ENCODE measurements around the gene AKR7A2. TPM values are rescaled to one million over a fixed set of nuclear protein-coding genes. Genes with fewer than 3 reads are reported as not detected.

The AKR7A2 gene
- total and polyA plus RNA-seq, 9 of the 15 experiments (the other 6 are each of a cell fraction or from before 2014, with no cell fraction given), result 2.0 to 78.4 (median 49.4) TPM

GRCh38 chr1:19353596-19353995, 41.7 kb upstream of the AKR7A2 start:
- Histone ChIP-seq H3K9me1 (ENCODE audit: control insufficient read depth, insufficient read depth, low read length) (no peaks in the 10 kb centered on the region), H3K9me3 (replicated peaks; ENCODE audit: control insufficient read depth, insufficient read depth, low read depth, low read length) (no peaks in the 10 kb centered on the region), H3K4me2 (ENCODE audit: insufficient read depth, low read length) (no peak overlapping the region), H3K9ac (ENCODE audit: insufficient read depth in 1 of 2, low read depth in 2 of 2, low read length in 2 of 2) (no peak overlapping the region), H3K36me3 (ENCODE audit: control insufficient read depth, insufficient read depth, low read length) (peaks cover 56% of the 10 kb centered on the region; the same call in 2 of the 3 replicates), H3K4me1 (replicated peaks in 1 of 2; ENCODE audit: control insufficient read depth in 2 of 2, insufficient read depth in 2 of 2, low read length in 2 of 2) (peaks cover 0 to 13% of the 10 kb centered on the region in 2 experiments; a peak in 1 of 5 replicates), H3K79me2 (ENCODE audit: control insufficient read depth, insufficient read depth, low read length) (no peaks in the 10 kb centered on the region), H3K27ac (ENCODE audit: extremely low read depth, low read depth, low read length) (no peak overlapping the region), H2AFZ (ENCODE audit: low read depth, low read length) (no peak overlapping the region), H4K20me1 (replicated peaks; ENCODE audit: control insufficient read depth, insufficient read depth, low read length) (peaks cover 5% of the 10 kb centered on the region; the same call in 1 of the 2 replicates), H3K4me3 (no peak overlapping the region), H3K27me3 (ENCODE audit: control insufficient read depth in 2 of 2, insufficient read depth in 2 of 2, low read length in 2 of 2) (no peaks in the 10 kb centered on the region)
- intact Hi-C loops (cut with micrococcal nuclease), result no loop called here
- FAIRE-seq, result no peak
- POLR2A ChIA-PET, result interaction anchor here (0.9 to 1.2 kb wide), 3 partner anchors 11 to 273 kb away, joined by 3 to 4 read pairs (median 3); no protein-coding TSS in a partner anchor
- BruUV-seq (replicated peaks), result no TSS peak
- CTCF ChIA-PET (ENCODE audit: low intra/inter-chr PET ratio), result no interaction called here
- DNase-seq (ENCODE audit: extremely low read depth in 1 of 4, low spot score in 3 of 4), result no peak
- WGBS (ENCODE audit: insufficient coverage, low coverage, missing lambda C conversion rate), result 78% methylated on average over 8 of the region's 8 CpGs
- TF ChIP-seq HMBOX1 (IDR thresholded peaks at IDR 0.05), result no peak
- no peak for TF ChIP-seq SRSF1 (IDR thresholded peaks at IDR 0.05; ENCODE audit: low read depth, low read length)
- no peak for TF ChIP-seq MAFK (IDR thresholded peaks at IDR 0.05; ENCODE audit: low read length)
- TF ChIP-seq NR1H2 (CRISPR knock-in tag; IDR thresholded peaks at IDR 0.05), result no peak
- TF ChIP-seq SIX5 (IDR thresholded peaks at IDR 0.05; ENCODE audit: borderline replicate concordance in 1 of 2, insufficient read depth in 1 of 2, low read depth in 1 of 2, low read length in 2 of 2), result no peak
- TF ChIP-seq COPS2 (conservative IDR thresholded peaks at IDR 0.05), result no peak
- no peak for TF ChIP-seq SAP30 (IDR thresholded peaks at IDR 0.05; ENCODE audit: borderline replicate concordance, insufficient read depth, low read depth, low read length, poor library complexity, severe bottlenecking)
- no peak for TF ChIP-seq GATA2 (CRISPR knock-in tag; IDR thresholded peaks at IDR 0.05)
- TF ChIP-seq ZBED1 (IDR thresholded peaks at IDR 0.05), result no peak
- TF ChIP-seq ZNF561 (CRISPR knock-in tag; conservative IDR thresholded peaks at IDR 0.05), result no peak
- no peak for TF ChIP-seq MLX (CRISPR knock-in tag; conservative IDR thresholded peaks at IDR 0.05)
- TF ChIP-seq TOE1 (IDR thresholded peaks at IDR 0.05; ENCODE audit: borderline replicate concordance), result no peak
- no peak for TF ChIP-seq TOE1 (CRISPR knock-in tag; IDR thresholded peaks at IDR 0.05; ENCODE audit: borderline replicate concordance, low read depth)
- no peak for TF ChIP-seq THRAP3 (IDR thresholded peaks at IDR 0.05; ENCODE audit: borderline replicate concordance)
- no peak for TF ChIP-seq NFXL1 (CRISPR knock-in tag; IDR thresholded peaks at IDR 0.05)
- TF ChIP-seq FIP1L1 (IDR thresholded peaks at IDR 0.05; ENCODE audit: low read depth, low read length, poor library complexity, severe bottlenecking), result no peak
- ATAC-seq, result no peak
- in situ Hi-C loops (cut with MboI), result no loop called here

All from K562 (cell line).